HG03045 (cell line): ENCODE measurements around the gene HMGXB4.

Source experiments
- ATAC-seq: cut with Tn5 transposase; IDR thresholded peaks from one replicate; pipeline ENCODE4 v1.9.1; 2021; ENCODE audit warnings: mild to moderate bottlenecking, moderate library complexity; ENCODE audit not compliant: unreplicated experiment

The HMGXB4 gene

GRCh38 chr22:35308480-35309021, 51.3 kb downstream of the HMGXB4 start:
- ATAC-seq, result peak; percentile 39

GRCh38 chr22:35310556-35311550, 53.6 kb downstream of the HMGXB4 start:
- ATAC-seq, result no peak

- ATAC-seq, result no peak
Measured at GRCh38 chr22:35311551-35311999, 54.3 kb downstream of the HMGXB4 start.

GRCh38 chr22:35312198-35313059, 55.1 kb downstream of the HMGXB4 start:
- ATAC-seq, result no peak

GRCh38 chr22:35313311-35314121, 56.2 kb downstream of the HMGXB4 start:
- no peak for ATAC-seq

GRCh38 chr22:35314161-35314942, 57.1 kb downstream of the HMGXB4 start:
- ATAC-seq, result no peak

- no peak for ATAC-seq
Measured at GRCh38 chr22:35315141-35315854, 58.0 kb downstream of the HMGXB4 start.

GRCh38 chr22:35315855-35316745, 58.8 kb downstream of the HMGXB4 start:
- no peak for ATAC-seq

- ATAC-seq, result no peak
Measured at GRCh38 chr22:35316751-35317150, 59.5 kb downstream of the HMGXB4 start.

- ATAC-seq, result no peak
Measured at GRCh38 chr22:35317680-35318290, 60.5 kb downstream of the HMGXB4 start.

- no peak for ATAC-seq
Measured at GRCh38 chr22:35318346-35319215, 61.3 kb downstream of the HMGXB4 start.

- ATAC-seq, result no peak
Measured at GRCh38 chr22:35319244-35319985, 62.1 kb downstream of the HMGXB4 start.

- ATAC-seq, result no peak
Measured at GRCh38 chr22:35322126-35322525, 64.8 kb downstream of the HMGXB4 start.

GRCh38 chr22:35322893-35323292, 65.6 kb downstream of the HMGXB4 start:
- no peak for ATAC-seq

- no peak for ATAC-seq
Measured at GRCh38 chr22:35323305-35323704, 66.0 kb downstream of the HMGXB4 start.

GRCh38 chr22:35324067-35324466, 66.8 kb downstream of the HMGXB4 start:
- ATAC-seq, result no peak
